HG02678 (cell line): ENCODE results near the gene ZMYND19.
"Not testable (repeated sequence)": the region's sequence is repeated elsewhere in the genome, so short reads cannot be mapped to it uniquely, and the experiment has no call there.

Source experiments
- ATAC-seq: cut with Tn5 transposase; IDR thresholded peaks from one replicate; pipeline ENCODE4 v1.9.1; 2021; ENCODE audit warnings: mild to moderate bottlenecking, moderate library complexity; ENCODE audit not compliant: unreplicated experiment

The ZMYND19 gene

GRCh38 chr9:137534256-137535119 lies 55.8 kb downstream of the ZMYND19 start:
- ATAC-seq, result no peak

DNA sequence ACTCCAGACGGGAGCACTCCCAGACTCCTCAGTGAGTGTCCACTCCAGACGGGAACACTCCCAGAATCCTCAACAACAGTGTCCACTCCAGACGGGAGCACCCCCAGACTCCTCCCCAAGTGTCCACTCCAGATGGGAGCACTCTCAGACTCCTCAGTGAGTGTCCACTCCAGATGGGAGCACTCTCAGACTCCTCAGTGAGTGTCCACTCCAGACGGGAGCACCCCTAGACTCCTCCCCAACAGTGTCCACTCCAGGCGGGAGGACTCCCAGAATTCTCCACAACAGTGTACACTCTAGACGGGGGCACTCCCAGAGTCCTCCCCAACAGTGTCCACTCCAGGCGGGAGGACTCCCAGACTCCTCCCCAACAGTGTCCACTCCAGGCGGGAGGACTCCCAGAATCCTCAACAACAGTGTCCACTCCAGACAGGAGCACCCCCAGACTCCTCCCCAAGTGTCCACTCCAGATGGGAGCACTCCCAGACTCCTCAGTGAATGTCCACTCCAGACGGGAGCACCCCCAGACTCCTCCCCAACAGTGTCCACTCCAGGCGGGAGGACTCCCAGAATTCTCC lies 57.3 kb downstream of the ZMYND19 start:
- ATAC-seq, result not testable (repeated sequence)
